HG03280 (cell line): ENCODE measurements around the gene CDK5R1.
A peak's percentile ranks its signal among the peaks of the same experiment; 100 is the strongest.

Experiments
- ATAC-seq: cut with Tn5 transposase; IDR thresholded peaks from one replicate; pipeline ENCODE4 v1.9.1; 2021; ENCODE audit warnings: mild to moderate bottlenecking, moderate library complexity; ENCODE audit not compliant: unreplicated experiment

Gene CDK5R1

DNA sequence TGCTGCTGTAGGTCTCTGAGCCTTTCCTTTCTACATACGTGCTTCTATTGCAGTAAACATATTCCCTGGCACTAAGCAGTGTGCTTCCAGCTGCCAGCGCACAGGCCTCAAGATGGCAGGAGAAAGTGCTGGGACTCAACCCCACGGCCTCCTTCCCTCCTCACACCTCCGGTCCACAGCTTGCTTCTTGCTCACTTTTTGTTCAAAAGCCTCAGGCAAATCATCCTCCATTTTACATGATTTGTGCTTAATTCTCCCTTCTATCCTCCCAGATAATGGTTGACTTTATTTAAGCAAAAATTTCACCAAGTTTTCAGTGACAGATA lies 5.4 kb downstream of the CDK5R1 start:
- no peak for ATAC-seq

DNA sequence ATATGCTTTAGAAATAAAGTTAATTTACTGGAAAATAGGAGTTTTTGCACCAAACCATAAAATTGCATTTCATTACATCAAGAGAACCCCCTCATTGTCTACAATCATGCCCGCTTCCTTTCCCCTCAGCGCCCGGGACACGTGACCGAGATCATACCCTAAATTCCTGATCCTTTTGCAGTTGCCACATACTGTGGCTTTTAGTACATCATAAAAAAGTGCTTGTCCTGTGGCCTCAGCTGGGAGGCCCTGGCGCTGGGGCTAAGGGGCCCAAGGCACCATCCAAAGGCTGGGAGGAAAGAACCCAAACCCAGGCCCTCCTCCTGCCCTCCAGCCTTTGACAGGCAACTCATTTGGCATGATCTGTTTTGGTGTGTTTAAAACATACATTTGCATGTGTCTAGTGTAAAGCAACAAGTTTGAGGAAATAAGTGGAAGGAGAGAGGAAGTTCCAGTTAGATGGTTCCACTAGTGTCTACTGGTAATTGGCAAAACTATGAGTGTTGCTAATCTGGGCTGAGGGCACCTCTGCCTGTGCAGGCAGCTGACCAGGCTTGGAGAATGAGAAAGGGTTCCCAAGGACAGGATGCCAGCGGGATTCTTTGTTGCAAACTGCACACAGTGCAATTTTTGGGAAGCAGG lies 6.0 kb downstream of the CDK5R1 start:
- ATAC-seq: no peak

DNA sequence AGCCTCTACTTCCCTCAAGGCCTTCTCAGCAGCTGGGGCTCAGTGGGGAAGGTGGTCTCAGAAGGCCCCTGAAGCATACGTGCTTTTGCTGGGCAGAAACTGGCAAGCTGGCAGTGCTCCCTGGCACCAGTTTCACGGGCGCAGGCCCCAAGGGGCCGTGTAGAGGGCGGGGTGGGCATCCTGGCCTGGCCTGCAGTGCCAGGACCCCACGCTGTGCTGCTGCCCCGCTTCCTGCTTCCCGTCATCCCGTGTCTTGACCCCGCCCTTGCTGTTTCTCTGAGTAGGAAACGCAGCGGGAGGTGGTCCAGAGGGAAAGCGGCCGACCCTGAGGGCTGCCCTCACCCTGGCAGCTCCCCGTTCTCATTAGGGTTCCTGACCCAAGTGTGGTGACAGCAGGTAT lies 6.8 kb downstream of the CDK5R1 start:
- ATAC-seq: no peak

DNA sequence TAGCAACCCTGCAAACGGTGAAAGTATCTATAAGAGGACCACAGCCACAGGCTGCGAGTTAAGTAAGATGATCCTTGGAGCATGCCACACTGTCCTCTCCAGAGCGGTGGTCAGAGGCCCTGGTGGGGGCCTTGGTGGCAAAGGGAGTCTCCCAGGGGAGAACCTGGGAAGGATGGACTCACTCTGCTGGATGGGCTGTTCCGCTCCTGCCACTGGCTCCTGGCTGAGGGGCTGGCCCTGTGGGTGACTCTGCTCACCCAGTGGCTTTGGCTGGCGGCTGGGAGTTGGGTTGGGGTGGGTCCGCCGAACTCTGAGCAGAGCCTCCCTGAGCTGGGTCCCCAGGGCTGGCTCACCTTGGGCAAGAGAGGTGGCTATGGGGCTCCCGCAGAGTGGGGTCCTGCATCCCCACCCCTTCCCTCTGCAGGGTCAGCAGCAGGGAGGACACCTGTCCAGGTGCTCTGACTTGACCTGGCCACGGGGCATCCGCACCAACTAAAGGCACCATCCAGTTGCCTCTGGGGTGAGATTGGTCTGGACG lies 7.3 kb downstream of the CDK5R1 start:
- no peak for ATAC-seq

DNA sequence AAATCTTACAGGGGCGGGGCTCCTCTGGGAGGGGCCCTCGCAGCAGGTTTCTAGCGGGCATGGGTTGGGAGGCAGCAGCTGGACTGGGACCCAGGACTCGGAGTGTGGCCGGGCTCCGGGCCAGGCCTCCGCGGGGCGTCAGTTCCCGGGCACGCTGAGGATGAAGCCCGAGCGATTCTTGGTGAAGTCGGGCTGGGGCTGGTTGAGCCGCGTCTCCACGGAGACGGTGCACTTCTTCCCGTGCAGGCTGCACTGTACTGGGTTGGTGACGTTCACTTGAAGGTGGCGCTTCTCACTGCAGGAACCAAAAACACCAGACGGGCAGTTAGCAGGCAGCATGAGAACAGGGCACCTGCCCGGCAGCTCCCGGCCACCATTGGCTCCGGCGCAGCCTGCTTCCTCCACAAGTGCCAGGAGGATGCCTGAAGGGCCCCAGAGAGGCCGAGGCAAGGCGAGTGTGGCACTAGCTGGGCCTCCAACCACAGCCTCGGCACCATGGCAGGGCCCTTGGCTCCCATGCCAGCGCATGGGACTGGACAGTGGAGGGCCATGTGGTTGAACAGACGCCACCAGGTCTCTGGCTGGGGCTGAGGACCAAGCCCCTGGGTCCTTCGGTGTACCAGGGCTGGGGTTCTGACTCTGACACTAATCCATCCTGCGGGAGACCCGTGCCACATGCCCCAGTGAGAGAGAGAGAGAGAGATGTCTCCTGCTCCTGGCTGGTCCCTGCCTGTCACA lies 8.0 kb downstream of the CDK5R1 start:
- ATAC-seq: no peak

DNA sequence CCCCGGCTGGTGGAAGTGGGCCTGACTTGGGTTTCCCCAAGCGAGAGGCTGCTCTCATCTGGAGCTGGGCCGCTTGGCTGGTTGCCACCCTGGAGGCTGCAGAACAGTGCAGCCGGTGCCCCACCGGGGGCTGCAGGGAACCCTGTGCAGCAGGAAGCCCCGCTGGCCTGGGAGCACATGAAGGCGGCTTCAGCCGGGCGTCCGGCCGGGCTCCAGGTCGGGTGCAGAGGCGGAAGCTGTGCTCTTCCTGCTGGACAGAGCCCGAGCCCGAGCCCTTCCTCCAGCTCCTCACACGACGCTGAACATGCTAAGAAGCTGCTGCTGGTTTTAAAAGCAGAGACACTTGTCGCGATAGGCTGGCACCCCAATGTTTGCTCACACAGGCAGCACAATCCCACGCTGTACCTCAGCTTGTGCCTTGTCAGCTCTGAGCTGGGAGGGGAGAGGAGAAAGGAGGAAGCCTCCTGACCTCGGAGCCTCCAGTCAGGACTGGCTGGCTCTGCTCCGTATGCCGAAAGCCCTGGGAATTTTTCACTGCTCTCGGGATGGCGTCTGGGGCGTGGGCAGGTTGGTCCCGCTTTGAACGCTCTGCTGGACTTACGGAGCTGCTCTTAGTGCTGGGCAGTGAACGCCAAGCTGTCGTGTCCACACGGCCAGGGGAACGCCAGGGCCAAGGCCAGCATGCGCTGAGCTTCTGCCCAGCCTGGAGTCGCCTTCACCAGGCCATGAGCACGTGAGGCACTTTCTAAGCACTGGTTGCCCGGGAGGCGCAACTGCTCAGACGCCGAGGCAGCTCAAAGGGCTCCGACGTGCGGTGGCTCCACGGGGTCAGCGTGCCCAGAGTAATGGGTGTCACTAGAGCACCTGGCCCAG lies 8.8 kb downstream of the CDK5R1 start:
- no peak for ATAC-seq

DNA sequence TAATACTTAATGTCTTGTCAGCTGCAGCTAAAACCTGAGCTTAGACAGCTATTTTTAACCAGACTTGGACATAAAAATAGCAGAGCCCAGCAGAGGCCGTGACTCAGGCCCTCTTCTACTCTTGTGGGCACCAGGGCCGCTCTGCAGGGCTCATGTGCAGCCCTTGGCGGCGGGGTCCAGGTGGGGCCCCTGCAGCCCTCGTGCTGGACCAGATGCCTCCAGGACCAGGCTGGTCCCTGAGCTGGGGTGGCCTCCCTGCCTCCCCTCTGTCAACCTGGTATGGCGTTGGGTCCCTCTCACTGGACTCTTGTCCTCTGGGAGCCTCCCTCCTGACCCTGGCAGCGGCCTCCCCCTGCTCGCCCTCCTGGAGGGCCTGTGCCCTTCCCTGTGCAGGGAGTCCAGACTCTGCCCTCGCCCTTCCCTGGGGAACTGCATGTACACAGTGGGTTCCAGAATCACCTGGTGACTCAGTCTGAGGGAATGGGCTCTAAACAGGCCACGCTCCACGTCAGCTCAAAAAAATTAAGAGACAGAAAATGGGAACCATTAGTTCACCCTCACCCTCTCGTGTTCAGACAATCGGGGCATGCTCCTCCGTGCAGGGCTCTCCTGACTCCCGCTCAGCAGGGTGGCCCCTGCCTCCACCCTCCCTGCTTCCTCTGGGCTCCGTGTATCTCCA lies 9.7 kb downstream of the CDK5R1 start:
- ATAC-seq: no peak

DNA sequence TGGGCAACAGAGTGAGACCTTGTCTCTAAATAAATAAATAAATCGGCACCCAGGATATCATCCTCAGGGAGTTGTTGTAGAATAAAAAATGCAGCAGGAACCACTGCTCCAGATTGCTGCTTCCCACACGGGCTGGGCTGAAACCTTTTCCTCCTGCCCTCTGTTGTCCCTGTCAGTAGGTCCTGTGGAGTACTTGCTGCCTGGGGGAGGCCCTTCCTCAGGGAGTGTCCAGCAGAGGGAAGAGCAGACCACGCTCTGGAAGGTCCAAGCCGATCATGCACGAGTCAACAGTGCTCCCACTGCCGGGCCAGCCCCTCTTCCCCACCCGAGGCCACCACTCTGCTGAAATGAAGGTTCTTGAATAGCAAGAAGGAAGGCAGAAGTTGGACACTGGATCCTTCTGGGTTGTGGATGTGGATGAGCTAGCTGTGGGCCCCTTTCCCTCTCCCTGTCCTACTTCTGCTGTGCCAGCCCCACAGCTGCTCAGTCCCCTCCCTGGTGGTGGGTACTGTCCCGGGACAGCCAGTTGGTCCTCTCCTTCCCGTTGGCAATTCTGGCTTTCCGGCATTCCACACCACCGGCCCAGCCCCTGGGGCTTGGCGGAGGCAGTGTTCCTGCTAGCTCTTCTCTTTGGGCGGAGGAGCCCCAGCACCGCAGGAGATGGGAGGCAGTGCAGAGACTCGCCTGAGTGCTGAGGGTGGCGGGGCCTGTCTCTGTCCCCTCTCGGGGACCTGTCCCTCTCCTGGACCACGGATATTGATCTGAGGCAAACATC lies 10.8 kb downstream of the CDK5R1 start:
- no peak for ATAC-seq

DNA sequence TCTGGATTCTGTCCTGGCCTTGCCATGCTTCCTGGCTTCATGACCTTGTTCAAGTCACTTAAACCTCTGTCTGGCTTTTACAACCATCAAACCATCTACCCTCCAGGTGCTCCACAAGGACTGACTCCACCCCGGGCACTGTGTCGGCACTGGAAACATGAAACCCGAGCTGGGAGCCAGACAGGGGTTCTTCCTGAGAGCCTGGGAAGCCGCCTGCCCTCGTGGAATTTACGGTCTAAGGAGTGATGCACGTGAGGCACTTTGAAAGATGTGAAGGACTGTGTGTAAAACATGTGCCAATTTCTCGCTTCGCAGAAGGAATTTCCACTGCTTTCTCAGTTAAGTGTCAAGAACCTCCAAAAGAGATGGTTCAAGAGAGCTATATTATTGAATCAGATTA lies 11.6 kb downstream of the CDK5R1 start:
- no peak for ATAC-seq

DNA sequence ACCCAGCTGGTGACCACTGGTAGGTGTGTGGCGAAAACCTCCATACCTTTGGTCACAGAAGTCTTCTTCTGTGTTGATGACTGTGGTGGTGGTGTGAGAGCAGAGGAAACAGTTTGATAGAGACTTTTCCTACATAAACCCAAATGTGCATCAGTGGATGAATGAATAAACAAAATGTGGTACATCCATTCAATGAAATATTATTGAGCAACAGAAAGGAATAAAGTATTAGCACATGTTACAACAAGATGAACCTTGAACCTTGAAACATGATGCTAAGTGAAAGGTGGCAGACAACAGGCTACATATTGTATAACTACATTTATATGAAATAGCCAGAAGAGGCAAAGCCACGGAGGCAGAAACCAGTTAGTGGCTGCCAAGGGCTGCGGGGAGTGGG lies 15.2 kb downstream of the CDK5R1 start:
- no peak for ATAC-seq

DNA sequence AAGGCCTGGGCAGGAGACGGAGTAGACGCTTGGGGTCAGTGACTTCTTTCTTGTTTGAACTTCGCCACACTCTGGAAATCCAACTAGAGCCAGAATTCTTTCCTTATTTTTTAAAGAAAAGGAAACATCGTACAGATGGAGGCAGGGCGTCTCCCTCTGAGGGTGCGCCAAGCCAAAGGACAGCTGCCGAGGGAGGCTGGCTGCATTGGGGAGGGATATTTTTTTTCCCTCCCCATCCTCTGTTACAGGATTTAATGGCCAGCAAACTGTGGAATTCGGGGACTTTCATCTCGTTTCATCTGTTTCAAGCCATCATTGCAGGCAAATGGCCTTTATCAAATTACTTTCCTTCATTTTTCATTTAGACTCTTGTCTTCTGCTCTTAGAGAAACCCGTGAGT lies 15.9 kb downstream of the CDK5R1 start:
- no peak for ATAC-seq

DNA sequence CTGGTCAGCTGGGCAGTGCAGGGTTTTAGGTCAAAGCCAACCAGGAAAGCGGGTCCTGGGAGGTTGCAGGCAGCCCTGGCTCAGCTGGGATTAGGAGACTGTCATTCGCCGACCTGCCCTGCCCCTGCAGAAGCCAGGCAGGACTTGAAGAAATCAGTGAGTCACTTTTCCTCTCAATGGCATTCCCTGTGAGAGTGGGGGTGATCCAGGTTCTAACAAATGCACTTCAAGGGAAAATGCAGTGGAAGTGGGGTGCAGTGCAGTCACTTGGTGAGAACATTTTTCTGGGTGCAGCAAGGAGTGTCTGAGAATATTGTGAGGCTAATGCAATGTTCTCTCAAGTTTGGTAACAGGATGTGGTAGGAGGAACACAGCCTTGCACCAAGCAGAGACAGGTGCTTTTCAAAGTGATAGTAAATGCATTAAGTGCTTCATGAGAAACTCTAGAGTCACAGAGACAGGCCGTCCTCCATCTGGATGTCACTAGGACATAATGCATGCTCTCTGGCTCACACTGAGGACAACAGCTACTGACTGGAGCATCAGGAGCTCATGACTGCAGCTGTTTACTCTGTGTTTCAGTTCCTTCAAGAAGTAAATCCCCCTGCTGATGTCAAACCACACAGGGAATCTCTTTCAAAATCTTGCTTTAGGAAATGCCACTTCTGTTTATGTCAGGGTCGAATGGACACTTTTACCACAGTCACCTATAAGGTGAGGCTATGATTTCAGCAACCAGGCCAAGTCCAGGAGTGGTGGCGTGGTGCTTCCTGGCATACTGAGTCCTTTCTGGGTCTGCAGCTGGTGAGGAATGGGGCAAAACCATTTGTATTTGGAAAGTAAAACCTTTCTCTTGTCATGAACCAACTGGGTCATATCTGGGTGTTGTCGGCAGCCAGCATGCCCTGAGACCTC lies 16.7 kb downstream of the CDK5R1 start:
- peak; percentile 77 for ATAC-seq

DNA sequence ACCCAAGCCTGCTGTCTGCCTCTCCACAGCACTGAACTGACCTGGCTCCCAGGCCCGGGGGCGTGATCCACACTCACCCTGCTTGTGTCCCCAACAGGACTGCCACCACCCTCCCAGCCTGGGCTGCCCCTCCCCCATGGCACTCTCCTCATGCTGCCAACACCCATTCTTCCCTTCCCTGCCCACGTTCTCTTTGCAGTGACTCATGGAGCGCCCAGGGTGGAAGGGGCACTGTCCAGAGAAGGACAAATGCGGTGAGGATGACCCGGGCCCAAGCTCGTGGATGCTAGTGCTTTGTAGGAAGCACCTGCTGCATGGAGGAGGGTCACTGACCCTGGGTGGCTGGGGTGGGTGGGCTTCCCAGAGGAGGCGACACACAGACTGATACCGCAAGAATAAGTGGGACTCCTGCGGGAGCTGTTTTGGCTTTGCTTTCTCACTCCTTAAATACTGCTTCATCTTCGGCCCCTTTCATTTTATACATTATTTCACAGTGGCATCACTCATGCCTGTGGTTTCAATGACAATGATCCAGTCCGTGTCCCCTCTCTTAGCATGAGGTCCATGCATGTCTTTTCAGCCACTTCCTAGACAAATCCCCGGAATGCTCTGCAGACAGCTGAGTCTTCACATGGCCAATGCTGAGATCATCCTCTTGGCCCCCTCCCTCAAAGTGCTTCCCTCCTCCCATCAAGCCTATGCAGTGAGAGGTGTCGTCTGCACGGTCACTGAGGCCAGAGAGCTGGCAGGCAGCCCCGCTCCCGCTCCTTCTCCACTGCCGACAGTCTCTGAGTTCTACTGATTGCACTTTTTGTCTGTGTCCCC lies 17.6 kb downstream of the CDK5R1 start:
- no peak for ATAC-seq

DNA sequence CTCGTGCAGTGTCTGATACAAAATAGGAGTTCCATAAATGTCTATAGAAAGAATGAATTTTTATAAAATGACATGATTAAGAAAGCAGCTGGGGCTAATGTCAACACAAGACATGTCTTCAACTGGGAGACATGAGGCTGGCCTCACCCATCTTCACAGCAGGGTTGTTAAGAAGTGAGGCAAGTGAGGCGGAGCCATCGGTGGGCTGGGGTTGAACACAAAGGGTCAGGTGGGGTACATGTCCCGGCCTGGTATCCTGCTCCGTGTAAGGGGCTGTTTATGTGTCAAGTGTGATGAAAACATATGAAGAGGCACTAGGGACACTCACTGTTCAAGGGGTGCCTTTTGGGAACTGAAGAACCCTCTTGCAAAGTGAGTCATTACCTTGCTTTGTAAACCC lies 22.1 kb downstream of the CDK5R1 start:
- no peak for ATAC-seq

DNA sequence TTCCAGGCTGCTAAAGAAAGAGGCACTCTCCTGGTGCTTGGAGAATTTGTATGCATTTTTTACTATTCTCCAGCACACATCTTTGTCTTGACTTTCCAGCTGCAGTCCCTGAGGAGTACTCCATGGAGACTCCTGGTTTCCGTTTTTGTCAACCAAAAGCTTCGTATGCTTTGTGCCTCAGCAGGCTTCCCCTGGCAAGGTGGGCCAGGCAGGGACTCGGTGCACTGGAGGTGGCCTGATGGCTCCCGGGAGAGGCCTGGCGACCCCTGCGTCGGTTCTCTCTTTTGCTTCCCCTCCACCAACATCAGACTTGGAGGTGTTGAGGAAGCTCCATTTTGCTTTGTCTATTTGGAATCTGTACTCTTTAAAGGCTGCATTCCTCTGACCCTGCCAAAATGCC lies 23.7 kb downstream of the CDK5R1 start:
- ATAC-seq: no peak

DNA sequence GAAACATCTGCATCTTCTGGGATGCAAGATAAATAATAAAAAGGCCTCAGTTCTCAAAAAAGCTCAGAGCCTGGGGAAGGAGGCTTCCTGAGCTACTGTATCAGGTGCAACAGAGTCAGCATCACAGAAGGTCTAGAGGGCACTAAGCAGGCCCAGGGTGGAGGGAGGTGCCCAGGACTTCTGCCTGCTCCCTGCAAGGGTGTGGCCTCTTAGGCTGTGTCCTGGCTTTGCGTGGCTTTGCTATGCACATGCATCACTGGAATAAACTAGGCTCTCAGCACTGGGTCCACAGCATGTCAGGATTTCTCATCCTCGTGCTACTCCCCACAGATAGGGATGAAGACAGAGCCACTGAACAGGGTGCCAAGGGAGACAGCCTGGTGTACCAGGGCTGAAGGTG lies 25.5 kb downstream of the CDK5R1 start:
- ATAC-seq: no peak

DNA sequence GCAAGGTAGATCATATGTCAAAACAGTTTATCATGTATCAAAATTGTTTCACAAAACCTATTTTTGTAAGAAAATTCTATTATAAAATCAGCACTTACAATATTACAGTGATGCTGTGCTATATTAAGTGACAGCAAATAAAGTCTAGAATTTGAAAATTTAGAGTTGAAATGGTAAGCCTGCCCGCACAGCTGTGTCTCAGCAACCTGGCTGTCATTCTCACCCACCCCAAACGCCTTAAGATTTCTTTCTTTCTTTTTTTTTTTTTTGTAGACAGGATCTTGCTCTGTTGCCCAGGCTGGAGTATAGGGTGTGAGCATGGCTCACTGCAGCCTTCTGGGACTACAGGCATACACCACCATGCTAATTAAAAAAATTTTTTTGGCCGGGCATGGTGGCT lies 26.8 kb downstream of the CDK5R1 start:
- no peak for ATAC-seq

DNA sequence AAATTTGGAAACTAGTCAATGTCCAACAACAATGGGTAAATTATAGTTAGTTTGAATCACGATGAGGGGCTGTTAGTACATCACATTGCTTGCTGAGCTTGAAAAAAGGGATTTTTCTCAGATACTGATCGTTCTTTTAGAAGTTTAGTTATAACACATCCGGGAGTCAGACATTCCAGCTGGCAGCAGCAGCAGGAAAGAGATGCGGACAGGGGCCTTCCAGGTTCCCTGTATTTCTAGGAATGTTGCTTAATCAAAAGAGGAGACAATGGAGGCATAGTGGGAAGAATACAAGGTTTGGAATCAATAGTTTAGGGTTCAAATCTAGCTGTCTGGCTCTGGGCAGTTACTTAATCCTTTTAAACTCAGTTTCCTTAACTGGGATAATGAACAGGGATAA lies 27.8 kb downstream of the CDK5R1 start:
- ATAC-seq: no peak
